B cell (primary cell): Measurements from ENCODE around the gene CLDN11.

Source experiments
- EZH2 ChIP-seq: IDR thresholded peaks from 2 replicates; pipeline ENCODE4 v1.6.1; 2012; ENCODE audit warnings: borderline replicate concordance, low read depth, mild to moderate bottlenecking, moderate library complexity, low read length; ENCODE audit not compliant: insufficient read depth, poor library complexity, severe bottlenecking
- TF ChIP-seq, protein P1 (sequence below): fragments of 200-600 bp; IDR thresholded peaks from one replicate; pipeline ENCODE4 v1.8.0; 2022; ENCODE audit warnings: antibody characterized with exemption, mild to moderate bottlenecking

DNA sequence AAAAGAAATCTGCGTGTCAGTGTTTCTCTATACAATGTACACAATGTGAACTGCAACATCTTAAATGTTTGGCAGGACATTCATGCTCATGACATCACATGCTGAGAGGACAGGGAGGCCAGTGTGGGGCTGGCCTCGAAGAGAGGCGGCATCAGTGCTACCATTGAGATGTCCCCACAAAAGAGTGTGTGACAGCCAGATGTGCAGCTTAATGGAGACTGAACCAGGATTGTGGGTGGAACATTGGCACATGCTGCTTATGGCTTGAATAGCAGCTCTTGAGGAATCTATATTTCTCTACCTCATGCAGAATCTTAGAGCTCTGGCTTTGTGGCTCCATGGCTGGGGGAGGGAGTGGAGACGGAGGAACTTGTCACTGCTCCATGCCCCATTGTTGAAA lies 18.5 kb downstream of the CLDN11 start:
- TF ChIP-seq, protein P1, sequence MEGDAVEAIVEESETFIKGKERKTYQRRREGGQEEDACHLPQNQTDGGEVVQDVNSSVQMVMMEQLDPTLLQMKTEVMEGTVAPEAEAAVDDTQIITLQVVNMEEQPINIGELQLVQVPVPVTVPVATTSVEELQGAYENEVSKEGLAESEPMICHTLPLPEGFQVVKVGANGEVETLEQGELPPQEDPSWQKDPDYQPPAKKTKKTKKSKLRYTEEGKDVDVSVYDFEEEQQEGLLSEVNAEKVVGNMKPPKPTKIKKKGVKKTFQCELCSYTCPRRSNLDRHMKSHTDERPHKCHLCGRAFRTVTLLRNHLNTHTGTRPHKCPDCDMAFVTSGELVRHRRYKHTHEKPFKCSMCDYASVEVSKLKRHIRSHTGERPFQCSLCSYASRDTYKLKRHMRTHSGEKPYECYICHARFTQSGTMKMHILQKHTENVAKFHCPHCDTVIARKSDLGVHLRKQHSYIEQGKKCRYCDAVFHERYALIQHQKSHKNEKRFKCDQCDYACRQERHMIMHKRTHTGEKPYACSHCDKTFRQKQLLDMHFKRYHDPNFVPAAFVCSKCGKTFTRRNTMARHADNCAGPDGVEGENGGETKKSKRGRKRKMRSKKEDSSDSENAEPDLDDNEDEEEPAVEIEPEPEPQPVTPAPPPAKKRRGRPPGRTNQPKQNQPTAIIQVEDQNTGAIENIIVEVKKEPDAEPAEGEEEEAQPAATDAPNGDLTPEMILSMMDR, result no peak
- no peak for TF ChIP-seq EZH2
